IMR-90 (cell line): Measurements from ENCODE around the gene NHEJ1. TPM values are rescaled to one million over a fixed set of nuclear protein-coding genes. Genes with fewer than 3 reads are reported as not detected.
A peak's percentile ranks its signal among the peaks of the same experiment; 100 is the strongest.

Experiments used
- ATAC-seq: fragments of 200-7000 bp; cut with Tn5 transposase; 2 replicates; pipeline ENCODE4 v1.9.1; 2020; ENCODE audit warnings: low read depth, mild to moderate bottlenecking, moderate library complexity
- BruUV-seq: library from RNA; stranded (reverse); fragments of 400-500 nt; replicated peaks from 2 replicates; lab custom pipeline; 2021; lab: Mats Ljungman, UMichigan
- CTCF ChIA-PET: fragments of 300-600 bp; formaldehyde crosslinking; extraction: SDS; loops from one replicate; lab custom pipeline; 2021; ENCODE audit warnings: antibody characterized with exemption; lab: Yijun Ruan, JAX
- POLR2A ChIA-PET: fragments of 300-600 bp; sonication (Branson Sonifier 250); formaldehyde crosslinking; loops from one replicate; lab custom pipeline; 2022; ENCODE audit warnings: antibody characterized with exemption; ENCODE audit not compliant: unreplicated experiment; lab: Charles Lee
- DNase-seq: peaks from one replicate; pipeline ENCODE4 v3.0.0; 2013
- H2AFZ ChIP-seq: replicated peaks from 2 replicates; pipeline ENCODE3; 2013; ENCODE audit warnings: low read length, mild to moderate bottlenecking; ENCODE audit not compliant: poor library complexity
- H2AK5ac ChIP-seq: 2 replicates; pipeline ENCODE4 v1.6.1; 2013; ENCODE audit warnings: low read depth, low read length, inconsistent platforms
- H2AK9ac ChIP-seq: replicated peaks from 2 replicates; pipeline ENCODE3; 2013; ENCODE audit warnings: mild to moderate bottlenecking, low read depth, low read length, moderate library complexity; ENCODE audit not compliant: poor library complexity
- H2BK120ac ChIP-seq: 2 replicates; pipeline ENCODE4 v1.6.1; 2013; ENCODE audit warnings: low read depth, low read length, inconsistent platforms
- H2BK15ac ChIP-seq: 3 replicates; pipeline ENCODE4 v1.6.1; 2013; ENCODE audit warnings: low read depth, low read length, inconsistent platforms
- H2BK20ac ChIP-seq: 2 replicates; pipeline ENCODE4 v1.6.1; 2013; ENCODE audit warnings: low read depth, mild to moderate bottlenecking, inconsistent platforms, low read length, moderate library complexity
- H2BK5ac ChIP-seq: 2 replicates; pipeline ENCODE4 v1.6.1; 2013; ENCODE audit warnings: mild to moderate bottlenecking, low read depth, low read length, inconsistent platforms; ENCODE audit not compliant: poor library complexity, severe bottlenecking
- H3K14ac ChIP-seq: replicated peaks from 2 replicates; pipeline ENCODE4 v1.6.1; 2013; ENCODE audit warnings: low read depth, low read length, inconsistent platforms
- H3K18ac ChIP-seq: 2 replicates; pipeline ENCODE4 v1.6.1; 2013; ENCODE audit warnings: low read depth, low read length, control low read depth
- H3K23ac ChIP-seq: 2 replicates; pipeline ENCODE4 v1.6.1; 2013; ENCODE audit warnings: low read depth, low read length, inconsistent platforms
- H3K27ac ChIP-seq: 2 replicates; pipeline ENCODE4 v1.5.1; 2013; ENCODE audit warnings: mild to moderate bottlenecking, control low read depth, low read length; ENCODE audit not compliant: insufficient read depth
- H3K27me3 ChIP-seq: 2 replicates; pipeline ENCODE4 v1.6.1; 2013; ENCODE audit warnings: low read length; ENCODE audit not compliant: control insufficient read depth, insufficient read depth
- H3K36me3 ChIP-seq: 2 replicates; pipeline ENCODE4 v1.6.1; 2013; ENCODE audit warnings: low read length, mixed read lengths; ENCODE audit not compliant: control insufficient read depth, insufficient read depth
- H3K4ac ChIP-seq: 2 replicates; pipeline ENCODE4 v1.6.1; 2013; ENCODE audit warnings: low read depth, low read length, inconsistent platforms
- H3K4me1 ChIP-seq: 2 replicates; pipeline ENCODE4 v1.6.1; 2013; ENCODE audit warnings: low read length, mixed read lengths; ENCODE audit not compliant: control insufficient read depth, insufficient read depth
- H3K4me2 ChIP-seq: 2 replicates; pipeline ENCODE4 v1.6.1; 2013; ENCODE audit warnings: low read depth, mild to moderate bottlenecking, control low read depth, low read length, moderate library complexity
- H3K4me3 ChIP-seq: 2 replicates; pipeline ENCODE4 v1.5.1; 2013; ENCODE audit warnings: low read depth, mild to moderate bottlenecking, control low read depth, low read length, moderate library complexity; ENCODE audit not compliant: insufficient read depth
- H3K56ac ChIP-seq: 2 replicates; pipeline ENCODE4 v1.6.1; 2013; ENCODE audit warnings: low read length, inconsistent platforms; ENCODE audit not compliant: insufficient read depth; ENCODE audit errors: extremely low read depth
- H3K79me1 ChIP-seq, 2 experiments: 2 replicates each; pipeline ENCODE4 v1.6.1; 2013; ENCODE audit warnings: low read length in 2 of 2, inconsistent platforms in 1 of 2, low read depth in 1 of 2
- H3K9ac ChIP-seq: 2 replicates; pipeline ENCODE4 v1.6.1; 2013; ENCODE audit warnings: low read depth, low read length, control low read depth
- H3K9me1 ChIP-seq: 2 replicates; pipeline ENCODE4 v1.6.1; 2013; ENCODE audit warnings: low read length, inconsistent platforms; ENCODE audit not compliant: insufficient read depth
- H3K9me3 ChIP-seq: 2 replicates; pipeline ENCODE4 v1.6.1; 2013; ENCODE audit warnings: low read length; ENCODE audit not compliant: control insufficient read depth, insufficient read depth
- H4K20me1 ChIP-seq: 2 replicates; pipeline ENCODE4 v1.6.1; 2013; ENCODE audit warnings: low read length, inconsistent platforms; ENCODE audit not compliant: insufficient read depth
- H4K5ac ChIP-seq: 2 replicates; pipeline ENCODE4 v1.6.1; 2013; ENCODE audit warnings: mild to moderate bottlenecking, low read depth, low read length, control low read depth
- H4K8ac ChIP-seq, 2 experiments: 2 replicates each; pipeline ENCODE4 v1.6.1; 2013; ENCODE audit warnings: low read depth in 2 of 2, low read length in 2 of 2, control low read depth in 1 of 2, inconsistent platforms in 1 of 2
- H4K91ac ChIP-seq: 2 replicates; pipeline ENCODE4 v1.6.1; 2013; ENCODE audit warnings: low read depth, low read length, inconsistent platforms; ENCODE audit not compliant: insufficient read depth
- BHLHE40 ChIP-seq: fragments of 150-350 bp; IDR thresholded peaks from 2 replicates; pipeline ENCODE4 v1.6.1; 2016; ENCODE audit warnings: mild to moderate bottlenecking, low read depth, low read length
- CEBPB ChIP-seq: IDR thresholded peaks from 2 replicates; pipeline ENCODE4 v1.6.1; 2012; ENCODE audit warnings: low read depth, low read length, improper control_type of control experiment
- CTCF ChIP-seq: conservative IDR thresholded peaks from 2 replicates; pipeline ENCODE4 v1.5.1; 2012; ENCODE audit warnings: mild to moderate bottlenecking, low read depth, low read length, improper control_type of control experiment
- ELK1 ChIP-seq: fragments of 150-350 bp; IDR thresholded peaks from 2 replicates; pipeline ENCODE4 v1.6.1; 2016; ENCODE audit warnings: low read depth, mild to moderate bottlenecking, low read length, moderate library complexity, borderline replicate concordance
- FOS ChIP-seq: fragments of 150-350 bp; IDR thresholded peaks from 2 replicates; pipeline ENCODE4 v1.6.1; 2016; ENCODE audit warnings: low read depth, low read length
- MAFK ChIP-seq: IDR thresholded peaks from 2 replicates; pipeline ENCODE4 v1.6.1; 2012; ENCODE audit warnings: low read depth, low read length, improper control_type of control experiment
- MAZ ChIP-seq: IDR thresholded peaks from 2 replicates; pipeline ENCODE4 v1.6.1; 2012; ENCODE audit warnings: low read depth, mild to moderate bottlenecking, low read length, improper control_type of control experiment, moderate library complexity, borderline replicate concordance
- MXI1 ChIP-seq: IDR thresholded peaks from 2 replicates; pipeline ENCODE4 v1.6.1; 2012; ENCODE audit warnings: low read depth, mild to moderate bottlenecking, low read length, moderate library complexity, borderline replicate concordance
- NFE2L2 ChIP-seq: fragments of 150-350 bp; IDR thresholded peaks from 2 replicates; pipeline ENCODE4 v1.6.1; 2016; ENCODE audit warnings: low read depth, mild to moderate bottlenecking, low read length
- POLR2A ChIP-seq: IDR thresholded peaks from 2 replicates; pipeline ENCODE4 v1.6.1; 2012; ENCODE audit warnings: mild to moderate bottlenecking, low read depth, low read length
- RAD21 ChIP-seq: IDR thresholded peaks from 2 replicates; pipeline ENCODE4 v1.6.1; 2012; ENCODE audit warnings: low read length, improper control_type of control experiment
- RFX5 ChIP-seq: IDR thresholded peaks from 2 replicates; pipeline ENCODE4 v1.8.0; 2012; ENCODE audit warnings: low read depth, mild to moderate bottlenecking, low read length, moderate library complexity
- WGBS, 2 experiments: methylation state at CpG; one replicate each; pipeline versions ENCODE4 v1.1.5 to v1.1.7; 2013; ENCODE audit warnings: missing lambda C conversion rate in 2 of 2; ENCODE audit not compliant: insufficient read length in 1 of 2; ENCODE audit errors: extremely low coverage in 2 of 2; 5-methylcytosine and 5-hydroxymethylcytosine counted together
- dilution Hi-C: fragments of 300-500 bp; cut with HindIII; formaldehyde crosslinking; loops from one replicate; pipeline ENCODE4 v1.14.3; 2018; ENCODE audit warnings: low sequenced_read_pairs; ENCODE audit not compliant: unreplicated experiment
- in situ Hi-C: fragments of 300-500 bp; cut with MboI; formaldehyde crosslinking; loops from 3 replicates; pipeline ENCODE4 v1.14.3; 2019; ENCODE audit warnings: low sequenced_read_pairs, inconsistent platforms, mixed read lengths
- intact Hi-C: fragments of 100-400 bp; cut with micrococcal nuclease; formaldehyde crosslinking; loops from 2 replicates; pipeline ENCODE4 v1.10.0; 2022
- polyA plus RNA-seq, 3 experiments: library from polyadenylated mRNA; depleted of rRNA; stranded (reverse); fragments of >200 nt; gene quantifications; 2 replicates each; pipeline ENCODE4 v1.2.3, GENCODE V29; 2012; ENCODE audit warnings: low replicate concordance in 1 of 3
- total RNA-seq: library from RNA; depleted of rRNA; stranded (reverse); fragments of >200 nt; gene quantifications from 2 replicates; pipeline ENCODE4 v1.2.3, GENCODE V29; 2012

NHEJ1 gene
- total and polyA plus RNA-seq, 2 of the 4 experiments (the other 2 are of a cell fraction): 12.5 to 23.1 TPM

GRCh38 chr2:219176818-219177551 is 16.4 kb upstream of the NHEJ1 start, which contains the start of gene CNPPD1:
CNPPD1 (minus strand) TSS chr2:219176925; CDS start chr2:219176828, 97 bp downstream.
- Histone ChIP-seq H2BK5ac (peak within 1 kb of the TSS; percentile 87), H3K9me1 (0 out of 2 replicates have a peak, but pooled peaks cover 2% of the 10 kb centered on the region), H4K91ac (peak within 1 kb of the TSS; percentile 97), H2BK20ac (no peak within 1 kb of the TSS; the same call in 1 of the 2 replicates), H4K5ac (peak within 1 kb of the TSS; percentile 94), H3K4me3 (peak within 1 kb of the TSS; percentile 64), H3K14ac (peak within 1 kb of the TSS; percentile 100), H3K56ac (peak within 1 kb of the TSS; percentile 81), H2AFZ (peak within 1 kb of the TSS; percentile 100), H4K8ac (peak within 1 kb of the TSS; percentile 72 to 99), H3K18ac (peak within 1 kb of the TSS; percentile 60), H2AK9ac (peak within 1 kb of the TSS; percentile 100), H3K23ac (peak within 1 kb of the TSS; percentile 97), H2BK15ac (0 out of 3 replicates have a peak within 1 kb of the TSS, but pooled peaks have one; percentile 4), H3K27me3 (no peaks in the 10 kb centered on the region), H3K9me3 (no peaks in the 10 kb centered on the region), H3K4ac (peak within 1 kb of the TSS; percentile 99), H2AK5ac (peak within 1 kb of the TSS; percentile 89), H3K36me3 (peaks cover 43% of the 10 kb centered on the region), H3K79me1 (peaks cover 24 to 48% of the 10 kb centered on the region in 2 experiments), H3K4me2 (peak within 1 kb of the TSS; percentile 98), H2BK120ac (peak within 1 kb of the TSS; percentile 86; the same call in 1 of the 2 replicates), H4K20me1 (peaks cover 14% of the 10 kb centered on the region; the same call in 1 of the 2 replicates), H3K27ac (peak within 1 kb of the TSS; percentile 96), H3K4me1 (0 out of 2 replicates have a peak, but pooled peaks cover 6% of the 10 kb centered on the region), H3K9ac (peak within 1 kb of the TSS; percentile 87)
- 0% methylated on average over 27 of the region's 69 CpGs; no CpG with 5 or more reads in 1 of the 2 experiments for WGBS, 2 experiments
- in situ Hi-C loops (no loop called here), intact Hi-C loops (loop anchor here (2.0 to 5.0 kb wide), 3 partner anchors 30 to 210 kb away; partner anchors contain the start of genes DNAJB2, DNPEP and ZFAND2B), dilution Hi-C loops (no loop called here)
- ChIA-PET CTCF (interaction anchor here (0.5 to 1.4 kb wide), 6 partner anchors 11 to 326 kb away, joined by 3 to 5 read pairs (median 4); no protein-coding TSS in a partner anchor), POLR2A (interaction anchor here (0.5 to 0.7 kb wide), 2 partner anchors 30 to 106 kb away, joined by 3 to 5 read pairs; no protein-coding TSS in a partner anchor)
- DNase-seq: peak; percentile 65
- BruUV-seq: no TSS peak
- TF ChIP-seq BHLHE40: peak; percentile 74
- no peak for TF ChIP-seq MAFK
- TF ChIP-seq RFX5: no peak
- TF ChIP-seq MAZ: peak; percentile 89
- TF ChIP-seq ELK1: no peak
- no peak for TF ChIP-seq FOS
- peak; percentile 53; the same call in 1 of the 2 replicates for TF ChIP-seq MXI1
- no peak for TF ChIP-seq NFE2L2
- no peak for TF ChIP-seq RAD21
- TF ChIP-seq CEBPB: no peak
- no peak for TF ChIP-seq CTCF
- TF ChIP-seq POLR2A: no peak; the same call in 1 of the 2 replicates
- peak; percentile 74 for ATAC-seq
